Esophagus mucosa (tissue), 1 donor: Measurements from ENCODE around the gene TIMM21. TPM values are rescaled to one million over a fixed set of nuclear protein-coding genes. Genes with fewer than 3 reads are reported as not detected.
A peak's percentile ranks its signal among the peaks of the same experiment; 100 is the strongest.

ENCODE experiments used
- ATAC-seq: fragments of 200-7000 bp; cut with Tn5 transposase; one replicate; pipeline ENCODE4 v1.9.1; 2020
- total RNA-seq: library from RNA; stranded (reverse); gene quantifications from one replicate; pipeline ENCODE4 v1.2.4, GENCODE V29; 2023
- donor health status: DM: yes; HTN: yes; CAD: no.

Gene TIMM21, protein sequence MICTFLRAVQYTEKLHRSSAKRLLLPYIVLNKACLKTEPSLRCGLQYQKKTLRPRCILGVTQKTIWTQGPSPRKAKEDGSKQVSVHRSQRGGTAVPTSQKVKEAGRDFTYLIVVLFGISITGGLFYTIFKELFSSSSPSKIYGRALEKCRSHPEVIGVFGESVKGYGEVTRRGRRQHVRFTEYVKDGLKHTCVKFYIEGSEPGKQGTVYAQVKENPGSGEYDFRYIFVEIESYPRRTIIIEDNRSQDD
- total RNA-seq, result 23.2 TPM

DNA sequence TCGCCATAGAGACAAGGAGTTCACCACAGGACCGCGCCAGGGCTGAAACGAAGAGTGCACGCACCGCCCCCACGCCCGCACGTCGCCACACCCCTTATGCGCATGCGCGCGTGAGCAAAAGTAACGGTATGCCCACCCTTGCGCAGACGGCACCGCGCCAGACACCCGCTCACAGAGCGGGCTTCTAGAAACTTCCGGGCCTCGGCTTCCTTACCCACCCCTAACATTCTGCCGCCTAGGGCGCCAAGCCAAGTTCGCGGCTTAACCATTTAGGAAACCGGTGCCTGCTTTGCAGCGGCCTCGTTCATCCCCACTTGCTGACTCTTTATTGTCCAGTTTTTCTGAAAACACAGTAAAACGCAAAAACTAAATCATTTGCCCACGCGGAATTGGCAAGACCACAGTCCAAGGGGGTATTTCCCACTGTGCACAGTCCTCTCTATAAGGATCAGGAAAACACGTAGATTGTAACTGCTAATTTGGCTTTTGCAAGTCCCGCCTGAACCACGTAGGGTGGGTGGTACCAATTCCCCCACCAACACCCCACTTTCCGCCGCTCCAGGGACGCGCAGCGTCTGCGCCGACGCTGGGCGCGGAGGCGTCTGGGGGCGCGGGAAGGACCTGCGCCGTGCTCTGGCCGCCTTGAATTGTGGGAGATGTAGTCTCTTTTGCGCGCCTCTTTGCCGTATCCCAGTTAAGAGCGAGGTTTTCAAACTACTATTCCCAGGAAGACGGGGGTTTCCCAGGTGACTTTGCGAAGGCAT, at the start of gene TIMM21, which contains the start of gene FBXO15:
TSS of gene TIMM21 (plus strand) at position 745 of the 764 bp plus-strand sequence. CDS start 286 bp downstream, outside the sequence.
TSS of gene FBXO15 (minus strand) at position 56 of the 764 bp plus-strand sequence. CDS start at position 7, 49 bp downstream.
- peak; percentile 98 for ATAC-seq

DNA sequence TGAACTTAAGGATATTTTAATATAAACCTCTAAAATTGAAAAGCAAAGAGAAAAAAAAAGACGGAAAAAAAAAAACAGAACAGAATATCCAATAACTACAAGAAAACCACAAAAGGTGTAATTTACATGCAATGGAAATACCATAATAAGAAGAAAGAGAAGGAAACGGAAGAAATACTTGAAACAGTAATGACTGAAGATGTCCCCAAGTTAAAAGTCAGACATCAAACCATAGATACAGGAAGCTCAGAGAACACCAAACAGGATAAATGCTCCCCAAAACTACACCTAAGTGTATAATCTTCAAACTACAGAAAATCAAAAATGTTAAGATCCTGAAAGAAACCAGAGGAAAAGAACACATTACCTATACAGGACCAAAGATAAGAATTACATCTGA, 39.9 kb upstream of the TIMM21 start:
- ATAC-seq, result no peak

GRCh38 chr18:74110149-74110548, 38.2 kb upstream of the TIMM21 start:
- no peak for ATAC-seq

- no peak for ATAC-seq
Observed at GRCh38 chr18:74110976-74111375, 37.3 kb upstream of the TIMM21 start.

GRCh38 chr18:74113711-74114110, 34.6 kb upstream of the TIMM21 start:
- no peak for ATAC-seq

GRCh38 chr18:74114116-74114515, 34.2 kb upstream of the TIMM21 start:
- no peak for ATAC-seq

- no peak for ATAC-seq
Observed at GRCh38 chr18:74115046-74115445, 33.3 kb upstream of the TIMM21 start.

- no peak for ATAC-seq
Observed at GRCh38 chr18:74116633-74117554, 31.4 kb upstream of the TIMM21 start.

- no peak for ATAC-seq
Observed at GRCh38 chr18:74123200-74123599, 25.1 kb upstream of the TIMM21 start.

- no peak for ATAC-seq
Observed at GRCh38 chr18:74124642-74125041, 23.7 kb upstream of the TIMM21 start.

GRCh38 chr18:74126684-74127655, 21.4 kb upstream of the TIMM21 start:
- ATAC-seq, result no peak

GRCh38 chr18:74128159-74128558, 20.2 kb upstream of the TIMM21 start:
- no peak for ATAC-seq

- ATAC-seq, result no peak
Observed at GRCh38 chr18:74131124-74131523, 17.2 kb upstream of the TIMM21 start.

DNA sequence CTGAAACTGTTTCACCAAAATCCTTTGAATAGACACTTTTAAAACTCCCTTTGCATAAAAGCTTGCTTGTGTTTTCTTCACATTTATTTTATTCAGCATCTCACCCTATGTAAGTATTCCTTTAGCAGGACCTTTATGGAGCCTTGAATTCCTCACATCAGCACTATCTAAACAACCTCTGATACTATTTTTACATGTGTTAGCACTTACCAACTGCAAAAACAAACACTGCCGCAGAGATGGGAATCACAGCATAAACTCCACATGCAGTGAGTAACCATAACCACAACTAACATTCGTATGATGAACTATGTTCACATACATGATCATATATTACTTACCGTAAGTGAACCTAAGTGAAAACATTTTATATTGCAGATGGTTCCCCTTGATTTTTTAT, 16.1 kb upstream of the TIMM21 start:
- ATAC-seq, result no peak

DNA sequence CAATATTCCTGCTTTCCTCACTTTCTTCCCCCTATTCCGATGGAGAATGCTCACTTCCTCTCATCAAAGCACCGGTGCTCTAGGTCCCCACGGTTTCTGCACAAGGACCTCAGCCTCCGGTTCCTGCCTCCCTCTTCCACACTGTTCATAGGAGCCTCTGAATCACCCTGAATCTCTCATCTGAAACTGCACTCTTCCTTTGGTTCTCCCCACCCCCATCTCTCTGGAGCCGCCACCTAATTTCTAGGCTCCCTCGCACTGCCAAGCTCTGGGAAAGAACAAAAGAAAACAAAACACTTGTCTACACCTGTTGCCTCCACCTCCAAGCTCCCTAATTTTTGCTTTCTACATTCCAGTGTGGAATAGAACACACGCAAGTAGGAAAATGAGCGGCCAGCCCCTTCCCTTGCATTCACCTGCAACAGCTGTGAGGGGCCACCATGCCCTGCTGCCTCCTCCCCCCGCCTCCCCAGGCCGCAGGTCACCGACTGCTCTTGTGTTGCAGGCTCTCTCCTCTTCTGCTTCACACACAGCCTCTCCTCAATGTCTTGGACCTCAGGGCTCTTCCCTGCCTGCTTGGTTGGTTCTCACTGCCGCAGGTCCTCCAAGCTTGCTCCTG, 10.3 kb upstream of the TIMM21 start:
- ATAC-seq, result no peak

DNA sequence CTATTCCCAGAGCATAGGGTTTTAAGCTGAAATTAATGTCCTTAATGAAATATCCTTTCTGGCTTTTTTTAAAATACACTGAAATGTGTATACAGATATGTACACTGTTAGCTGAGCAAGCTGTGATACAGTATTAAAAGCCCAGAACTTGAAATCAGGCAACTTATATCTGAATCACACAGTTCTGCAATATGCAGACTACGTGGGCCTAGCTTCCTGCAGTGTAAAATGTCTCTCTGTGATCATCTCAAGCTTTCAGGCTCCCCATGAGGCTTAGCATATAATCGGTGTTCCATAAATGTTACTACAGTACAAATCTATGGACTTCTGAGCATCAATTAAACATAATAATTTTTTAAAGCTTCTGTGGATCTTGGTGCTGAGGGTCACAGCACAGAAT, 8.9 kb upstream of the TIMM21 start:
- no peak for ATAC-seq

DNA sequence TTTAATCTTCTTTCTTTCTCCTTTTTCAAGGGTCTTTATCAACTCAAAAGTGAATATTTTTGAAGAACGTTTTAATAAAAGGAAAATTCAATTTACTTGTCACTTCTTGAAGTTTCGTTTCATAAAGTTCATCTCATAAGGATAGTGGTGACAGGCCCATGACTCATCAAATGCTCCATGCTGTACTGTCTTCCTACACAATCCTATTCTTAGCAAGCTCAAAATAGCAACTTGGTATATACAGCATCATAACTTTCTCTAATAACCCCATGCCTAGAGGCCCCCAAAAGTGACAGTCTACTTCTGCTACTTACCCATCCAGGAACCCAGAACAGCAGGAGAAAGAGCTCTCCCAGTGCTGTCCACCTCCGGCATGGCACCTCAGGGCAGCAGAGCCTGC, 8.4 kb upstream of the TIMM21 start:
- peak; percentile 36 for ATAC-seq

- ATAC-seq, result no peak
Observed at GRCh38 chr18:74140582-74140981, 7.7 kb upstream of the TIMM21 start.

DNA sequence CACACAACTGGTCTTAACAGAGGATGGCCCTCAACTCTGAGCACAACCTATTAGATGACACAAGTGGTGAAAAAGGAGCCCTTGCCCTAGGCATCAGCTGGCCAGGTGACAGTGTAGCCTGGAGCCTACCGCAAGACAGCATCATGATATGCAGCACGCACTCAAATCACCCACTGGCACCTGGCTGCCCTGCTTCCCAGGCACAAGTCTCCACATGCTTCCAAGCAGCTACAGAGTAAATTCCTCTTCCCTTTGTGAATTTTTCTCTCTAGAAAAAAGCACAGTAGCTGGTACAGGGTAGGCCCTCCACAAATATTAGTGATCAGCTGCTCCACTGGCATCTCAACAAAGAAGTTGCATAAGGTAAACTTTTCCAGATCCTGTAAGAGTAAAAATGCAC, 6.7 kb upstream of the TIMM21 start:
- ATAC-seq, result peak; percentile 42

- ATAC-seq, result no peak
Observed at GRCh38 chr18:74142252-74142651, 6.1 kb upstream of the TIMM21 start.

- ATAC-seq, result no peak
Observed at GRCh38 chr18:74146756-74147155, 1.6 kb upstream of the TIMM21 start.

GRCh38 chr18:74147491-74147778, 888 bp upstream of the TIMM21 start:
- no peak for ATAC-seq
